ENCODE measurements around the gene ADAM10.

DNA sequence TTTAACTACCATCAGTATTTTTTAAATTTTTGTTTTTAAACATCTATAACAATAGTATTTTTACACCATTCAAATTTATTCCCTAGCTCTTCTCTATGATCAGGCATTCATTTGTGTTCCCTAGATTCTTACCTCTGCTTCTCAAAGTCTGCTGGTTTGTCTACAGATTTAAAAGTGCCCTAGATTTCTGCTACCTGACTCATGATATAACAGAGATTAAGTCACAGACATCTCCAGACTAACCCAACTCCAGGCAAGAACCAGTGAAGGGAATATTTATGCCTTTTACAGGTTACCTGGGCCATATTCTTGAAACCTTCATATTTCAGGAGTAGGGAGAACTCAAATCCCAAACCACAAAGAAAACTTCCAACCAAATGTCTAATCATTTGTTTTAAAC is 38.8 kb downstream of the ADAM10 start:
- TF ChIP-seq, protein P1, sequence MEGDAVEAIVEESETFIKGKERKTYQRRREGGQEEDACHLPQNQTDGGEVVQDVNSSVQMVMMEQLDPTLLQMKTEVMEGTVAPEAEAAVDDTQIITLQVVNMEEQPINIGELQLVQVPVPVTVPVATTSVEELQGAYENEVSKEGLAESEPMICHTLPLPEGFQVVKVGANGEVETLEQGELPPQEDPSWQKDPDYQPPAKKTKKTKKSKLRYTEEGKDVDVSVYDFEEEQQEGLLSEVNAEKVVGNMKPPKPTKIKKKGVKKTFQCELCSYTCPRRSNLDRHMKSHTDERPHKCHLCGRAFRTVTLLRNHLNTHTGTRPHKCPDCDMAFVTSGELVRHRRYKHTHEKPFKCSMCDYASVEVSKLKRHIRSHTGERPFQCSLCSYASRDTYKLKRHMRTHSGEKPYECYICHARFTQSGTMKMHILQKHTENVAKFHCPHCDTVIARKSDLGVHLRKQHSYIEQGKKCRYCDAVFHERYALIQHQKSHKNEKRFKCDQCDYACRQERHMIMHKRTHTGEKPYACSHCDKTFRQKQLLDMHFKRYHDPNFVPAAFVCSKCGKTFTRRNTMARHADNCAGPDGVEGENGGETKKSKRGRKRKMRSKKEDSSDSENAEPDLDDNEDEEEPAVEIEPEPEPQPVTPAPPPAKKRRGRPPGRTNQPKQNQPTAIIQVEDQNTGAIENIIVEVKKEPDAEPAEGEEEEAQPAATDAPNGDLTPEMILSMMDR (IDR thresholded peaks at IDR 0.05): no peak
- no peak for TF ChIP-seq POLR2AphosphoS5 (IDR thresholded peaks at IDR 0.05)
